HepG2 (cell line): Measurements from ENCODE around the gene SLC16A4. TPM values are rescaled to one million over a fixed set of nuclear protein-coding genes. Genes with fewer than 3 reads are reported as not detected.

Experiments
- AKAP8 ChIP-seq: sonication (generic); formaldehyde crosslinking; IDR thresholded peaks from 2 replicates; pipeline ENCODE4 v1.5.1; 2020; ENCODE audit warnings: mild to moderate bottlenecking, missing genetic modification reagents
- HDAC1 ChIP-seq: sonication (generic); formaldehyde crosslinking; IDR thresholded peaks from 2 replicates; pipeline ENCODE4 v1.5.1; 2020; ENCODE audit warnings: mild to moderate bottlenecking, missing genetic modification reagents
- HOXA7 ChIP-seq: sonication (generic); formaldehyde crosslinking; IDR thresholded peaks from 2 replicates; pipeline ENCODE4 v1.8.1; 2022; ENCODE audit warnings: mild to moderate bottlenecking, missing genetic modification reagents, moderate library complexity
- MIXL1 ChIP-seq: IDR thresholded peaks from 2 replicates; pipeline ENCODE4 v1.6.1; 2016
- NCOA2 ChIP-seq: sonication (generic); formaldehyde crosslinking; IDR thresholded peaks from 2 replicates; pipeline ENCODE4 v1.8.0; 2022; ENCODE audit warnings: inconsistent platforms
- NFYC ChIP-seq: IDR thresholded peaks from 2 replicates; pipeline ENCODE4 v1.6.1; 2016; ENCODE audit warnings: missing genetic modification reagents, missing compliant biosample characterization
- NR3C1 ChIP-seq: sonication (generic); formaldehyde crosslinking; IDR thresholded peaks from 2 replicates; pipeline ENCODE4 v1.4.0; 2020; ENCODE audit warnings: missing genetic modification reagents
- SRSF9 ChIP-seq: fragments of 200-400 bp; formaldehyde crosslinking; IDR thresholded peaks from 2 replicates; pipeline ENCODE4 v1.6.1; 2018; ENCODE audit warnings: borderline replicate concordance, mild to moderate bottlenecking, low read depth, low read length; ENCODE audit not compliant: insufficient read depth, poor library complexity, severe bottlenecking
- ZFP1 ChIP-seq: IDR thresholded peaks from 2 replicates; pipeline ENCODE4 v1.6.1; 2016
- ZKSCAN5 ChIP-seq: sonication (generic); formaldehyde crosslinking; IDR thresholded peaks from 2 replicates; pipeline ENCODE4 v1.5.1; 2020; ENCODE audit warnings: mild to moderate bottlenecking, missing genetic modification reagents
- ZNF232 ChIP-seq: sonication (generic); formaldehyde crosslinking; IDR thresholded peaks from 2 replicates; pipeline ENCODE4 v1.4.0; 2020; ENCODE audit warnings: missing genetic modification reagents, borderline replicate concordance
- ZNF430 ChIP-seq: sonication (generic); formaldehyde crosslinking; IDR thresholded peaks from 2 replicates; pipeline ENCODE4 v1.9.0; 2021; ENCODE audit warnings: mild to moderate bottlenecking, missing genetic modification reagents
- ZNF530 ChIP-seq: sonication (generic); formaldehyde crosslinking; IDR thresholded peaks from 2 replicates; pipeline ENCODE4 v1.5.0; 2020; ENCODE audit warnings: low read depth, mild to moderate bottlenecking, missing genetic modification reagents
- ZNF558 ChIP-seq: sonication (generic); formaldehyde crosslinking; IDR thresholded peaks from 2 replicates; pipeline ENCODE4 v1.9.0; 2022; ENCODE audit warnings: mild to moderate bottlenecking, missing genetic modification reagents, borderline replicate concordance
- ZNF570 ChIP-seq: sonication (generic); formaldehyde crosslinking; IDR thresholded peaks from 2 replicates; pipeline ENCODE4 v1.4.0; 2020; ENCODE audit warnings: mild to moderate bottlenecking, missing genetic modification reagents, borderline replicate concordance
- ZNF672 ChIP-seq: sonication (generic); formaldehyde crosslinking; IDR thresholded peaks from 2 replicates; pipeline ENCODE4 v1.8.1; 2022; ENCODE audit warnings: missing genetic modification reagents
- ZNF768 ChIP-seq: sonication (generic); formaldehyde crosslinking; IDR thresholded peaks from 2 replicates; pipeline ENCODE4 v1.4.0; 2020; ENCODE audit warnings: missing genetic modification reagents
- ZNF780A ChIP-seq: sonication (generic); formaldehyde crosslinking; IDR thresholded peaks from 2 replicates; pipeline ENCODE4 v1.8.0; 2022; ENCODE audit warnings: mild to moderate bottlenecking, missing genetic modification reagents, moderate library complexity
- polyA plus RNA-seq, 8 experiments: library from polyadenylated mRNA; depleted of rRNA in 3 of 8; stranded (reverse) in 7 of 8; unstranded in 1 of 8; fragments of >200 nt; fragmentation: Illumina TruSeq in 4 of 8; extraction: Trizol in 4 of 8; gene quantifications; 2 replicates each; pipeline versions ENCODE4 v1.2.1 to v1.2.3, GENCODE V29; 2011 to 2016; ENCODE audit warnings: low read depth in 4 of 8, missing spikeins in 1 of 8, mixed read lengths in 1 of 8; ENCODE audit not compliant: insufficient read depth in 1 of 8
- total RNA-seq, 5 experiments: library from RNA; depleted of rRNA; stranded (reverse); fragments of >200 nt; fragmentation: Illumina TruSeq; extraction: Trizol; gene quantifications; 2 replicates each; pipeline ENCODE4 v1.2.3, GENCODE V29; 2016; ENCODE audit warnings: low read depth in 1 of 5
- TF ChIP-seq, protein P1 (sequence below), 2 experiments: fragments of 450-650 bp in 1 of 2; sonication (generic) in 1 of 2; formaldehyde crosslinking; IDR thresholded peaks; 2 replicates each; pipeline versions ENCODE4 v1.5.0 to v1.8.0; 2020 to 2022; ENCODE audit warnings: mild to moderate bottlenecking in 1 of 2, missing genetic modification reagents in 1 of 2
- TF ChIP-seq, protein P2 (sequence below): sonication (generic); formaldehyde crosslinking; IDR thresholded peaks from one replicate; pipeline ENCODE4 v1.5.1; 2020; ENCODE audit warnings: mild to moderate bottlenecking, missing genetic modification reagents; ENCODE audit errors: not compliant biosample characterization

Gene SLC16A4
- total and polyA plus RNA-seq, 2 of the 13 experiments (the other 11 are each of a cell fraction or from before 2014, with no cell fraction given), result 1.1 to 1.5 TPM

- TF ChIP-seq AKAP8 (CRISPR knock-in tag) (peak; percentile 69), MIXL1 (CRISPR knock-in tag) (peak; percentile 78; the same call in 1 of the 2 replicates), ZNF768 (CRISPR knock-in tag) (peak; percentile 71; the same call in 1 of the 2 replicates), ZFP1 (no peak), ZNF672 (CRISPR knock-in tag) (no peak), HDAC1 (peak; percentile 97), ZNF570 (CRISPR knock-in tag) (0 out of 2 replicates have a peak, but pooled peaks have one; percentile 89), HOXA7 (CRISPR knock-in tag) (no peak), NFYC (CRISPR knock-in tag) (peak; percentile 59; the same call in 1 of the 2 replicates), NCOA2 (CRISPR knock-in tag) (peak; percentile 43), ZNF232 (CRISPR knock-in tag) (peak; percentile 91), ZNF780A (peak; percentile 87; the same call in 1 of the 2 replicates), SRSF9 (no peak), NR3C1 (CRISPR knock-in tag) (no peak), ZNF558 (CRISPR knock-in tag) (no peak), ZKSCAN5 (CRISPR knock-in tag) (no peak), ZNF530 (CRISPR knock-in tag) (peak; percentile 88; the same call in 1 of the 2 replicates), ZNF430 (CRISPR knock-in tag) (no peak; the same call in 1 of the 2 replicates)
- TF ChIP-seq, protein P1, sequence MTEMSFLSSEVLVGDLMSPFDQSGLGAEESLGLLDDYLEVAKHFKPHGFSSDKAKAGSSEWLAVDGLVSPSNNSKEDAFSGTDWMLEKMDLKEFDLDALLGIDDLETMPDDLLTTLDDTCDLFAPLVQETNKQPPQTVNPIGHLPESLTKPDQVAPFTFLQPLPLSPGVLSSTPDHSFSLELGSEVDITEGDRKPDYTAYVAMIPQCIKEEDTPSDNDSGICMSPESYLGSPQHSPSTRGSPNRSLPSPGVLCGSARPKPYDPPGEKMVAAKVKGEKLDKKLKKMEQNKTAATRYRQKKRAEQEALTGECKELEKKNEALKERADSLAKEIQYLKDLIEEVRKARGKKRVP (CRISPR knock-in tag; IDR thresholded peaks at IDR 0.05), result peak in 1 of 2 experiments; percentile 70; a peak in 2 of 4 replicates
- TF ChIP-seq, protein P2, sequence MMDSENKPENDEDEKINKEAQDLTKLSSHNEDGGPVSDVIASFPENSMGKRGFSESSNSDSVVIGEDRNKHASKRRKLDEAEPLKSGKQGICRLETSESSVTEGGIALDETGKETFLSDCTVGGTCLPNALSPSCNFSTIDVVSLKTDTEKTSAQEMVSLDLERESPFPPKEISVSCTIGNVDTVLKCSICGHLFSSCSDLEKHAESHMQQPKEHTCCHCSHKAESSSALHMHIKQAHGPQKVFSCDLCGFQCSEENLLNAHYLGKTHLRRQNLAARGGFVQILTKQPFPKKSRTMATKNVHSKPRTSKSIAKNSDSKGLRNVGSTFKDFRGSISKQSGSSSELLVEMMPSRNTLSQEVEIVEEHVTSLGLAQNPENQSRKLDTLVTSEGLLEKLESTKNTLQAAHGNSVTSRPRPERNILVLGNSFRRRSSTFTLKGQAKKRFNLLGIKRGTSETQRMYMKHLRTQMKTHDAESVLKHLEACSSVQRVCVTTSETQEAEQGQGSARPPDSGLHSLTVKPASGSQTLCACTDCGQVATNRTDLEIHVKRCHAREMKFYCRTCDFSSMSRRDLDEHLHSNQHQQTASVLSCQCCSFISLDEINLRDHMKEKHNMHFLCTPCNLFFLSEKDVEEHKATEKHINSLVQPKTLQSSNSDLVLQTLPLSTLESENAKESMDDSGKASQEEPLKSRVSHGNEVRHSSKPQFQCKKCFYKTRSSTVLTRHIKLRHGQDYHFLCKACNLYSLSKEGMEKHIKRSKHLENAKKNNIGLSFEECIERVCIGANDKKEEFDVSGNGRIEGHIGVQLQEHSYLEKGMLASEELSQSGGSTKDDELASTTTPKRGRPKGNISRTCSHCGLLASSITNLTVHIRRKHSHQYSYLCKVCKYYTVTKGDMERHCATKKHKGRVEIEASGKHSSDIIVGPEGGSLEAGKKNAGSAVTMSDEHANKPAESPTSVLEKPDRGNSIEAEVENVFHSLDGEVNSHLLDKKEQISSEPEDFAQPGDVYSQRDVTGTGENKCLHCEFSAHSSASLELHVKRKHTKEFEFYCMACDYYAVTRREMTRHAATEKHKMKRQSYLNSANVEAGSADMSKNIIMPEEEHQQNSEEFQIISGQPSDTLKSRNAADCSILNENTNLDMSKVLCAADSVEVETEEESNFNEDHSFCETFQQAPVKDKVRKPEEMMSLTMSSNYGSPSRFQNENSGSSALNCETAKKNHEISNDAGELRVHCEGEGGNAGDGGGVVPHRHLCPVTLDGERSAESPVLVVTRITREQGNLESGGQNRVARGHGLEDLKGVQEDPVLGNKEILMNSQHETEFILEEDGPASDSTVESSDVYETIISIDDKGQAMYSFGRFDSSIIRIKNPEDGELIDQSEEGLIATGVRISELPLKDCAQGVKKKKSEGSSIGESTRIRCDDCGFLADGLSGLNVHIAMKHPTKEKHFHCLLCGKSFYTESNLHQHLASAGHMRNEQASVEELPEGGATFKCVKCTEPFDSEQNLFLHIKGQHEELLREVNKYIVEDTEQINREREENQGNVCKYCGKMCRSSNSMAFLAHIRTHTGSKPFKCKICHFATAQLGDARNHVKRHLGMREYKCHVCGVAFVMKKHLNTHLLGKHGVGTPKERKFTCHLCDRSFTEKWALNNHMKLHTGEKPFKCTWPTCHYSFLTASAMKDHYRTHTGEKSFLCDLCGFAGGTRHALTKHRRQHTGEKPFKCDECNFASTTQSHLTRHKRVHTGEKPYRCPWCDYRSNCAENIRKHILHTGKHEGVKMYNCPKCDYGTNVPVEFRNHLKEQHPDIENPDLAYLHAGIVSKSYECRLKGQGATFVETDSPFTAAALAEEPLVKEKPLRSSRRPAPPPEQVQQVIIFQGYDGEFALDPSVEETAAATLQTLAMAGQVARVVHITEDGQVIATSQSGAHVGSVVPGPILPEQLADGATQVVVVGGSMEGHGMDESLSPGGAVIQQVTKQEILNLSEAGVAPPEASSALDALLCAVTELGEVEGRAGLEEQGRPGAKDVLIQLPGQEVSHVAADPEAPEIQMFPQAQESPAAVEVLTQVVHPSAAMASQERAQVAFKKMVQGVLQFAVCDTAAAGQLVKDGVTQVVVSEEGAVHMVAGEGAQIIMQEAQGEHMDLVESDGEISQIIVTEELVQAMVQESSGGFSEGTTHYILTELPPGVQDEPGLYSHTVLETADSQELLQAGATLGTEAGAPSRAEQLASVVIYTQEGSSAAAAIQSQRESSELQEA (CRISPR knock-in tag), result peak; percentile 70
Measured at GRCh38 chr1:110407260-110408210, 16.7 kb upstream of the SLC16A4 start, which contains the start of gene LAMTOR5 (continued).
